Measurements from ENCODE around the gene CALM1.

CALM1 gene

DNA sequence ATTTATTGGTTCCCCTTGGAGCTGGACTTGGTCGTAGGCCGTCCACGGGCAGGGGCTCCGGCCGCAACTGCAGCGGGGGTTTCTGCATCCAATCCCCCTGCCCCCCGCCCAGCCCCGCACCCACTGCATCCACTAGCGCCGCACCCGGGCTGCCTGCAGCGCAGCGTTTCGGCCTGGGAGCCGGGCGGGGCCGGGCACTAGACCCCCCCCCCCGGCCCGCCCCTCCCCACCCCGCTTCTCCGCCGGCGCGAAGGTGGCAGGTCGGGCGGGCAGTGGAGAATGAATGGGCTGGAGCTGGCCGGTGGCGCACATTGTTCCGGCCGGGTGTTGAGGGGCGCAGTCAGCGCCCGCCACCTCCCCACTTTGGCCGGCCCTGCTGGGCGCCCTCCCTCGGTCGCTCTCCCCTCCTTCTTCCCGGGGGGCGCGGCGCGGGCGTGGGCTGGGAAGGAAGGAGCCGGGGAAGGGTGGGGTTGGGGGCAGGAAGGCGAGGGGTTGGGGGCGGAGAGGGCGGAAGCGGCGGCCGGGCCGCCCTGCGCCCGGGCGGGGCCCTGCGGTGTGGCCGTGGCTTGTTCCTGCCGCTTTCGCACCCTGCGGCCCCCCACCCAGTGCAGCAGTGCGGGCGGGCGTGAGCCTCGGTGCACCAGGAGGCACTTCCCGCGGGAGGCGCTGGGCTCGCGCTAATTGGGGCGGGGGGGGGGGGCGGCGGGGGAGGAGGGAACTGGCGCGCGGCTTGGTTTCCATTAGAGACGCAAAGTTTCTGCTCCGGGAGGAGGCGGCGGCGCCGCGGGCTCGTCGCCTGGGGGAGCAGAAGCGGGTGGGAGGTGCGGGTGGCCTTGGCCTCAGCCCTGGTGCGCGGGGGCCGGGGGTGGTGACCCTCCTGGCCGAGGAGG, 841 bp downstream of the CALM1 start:
- DNase-seq (ENCODE audit: low read depth, low spot score), result no peak
- TF ChIP-seq ZNF274 (IDR thresholded peaks at IDR 0.05; ENCODE audit: low read depth, low read length) (no peak), SUZ12 (IDR thresholded peaks at IDR 0.05; ENCODE audit: extremely low read depth, insufficient read depth, insufficient read length) (no peak), YY1 (IDR thresholded peaks at IDR 0.05; ENCODE audit: insufficient read depth, insufficient read length) (no peak)
- peaks cover 10% of the 10 kb centered on the region for H3K27me3 ChIP-seq (ENCODE audit: insufficient read depth, insufficient read length)
- H3K4me3 ChIP-seq (ENCODE audit: insufficient read length, low read depth), result peak overlapping the region; percentile 87
- peak overlapping the region; percentile 88 for H3K9ac ChIP-seq (ENCODE audit: insufficient read length, low read depth)
- H3K36me3 ChIP-seq (ENCODE audit: insufficient read depth, insufficient read length, low read length), result peaks cover 32% of the 10 kb centered on the region
- H3K4me1 ChIP-seq (ENCODE audit: insufficient read depth, insufficient read length), result no peaks in the 10 kb centered on the region
- H3K9me3 ChIP-seq (ENCODE audit: insufficient read depth, low read length), result no peaks in the 10 kb centered on the region

DNA sequence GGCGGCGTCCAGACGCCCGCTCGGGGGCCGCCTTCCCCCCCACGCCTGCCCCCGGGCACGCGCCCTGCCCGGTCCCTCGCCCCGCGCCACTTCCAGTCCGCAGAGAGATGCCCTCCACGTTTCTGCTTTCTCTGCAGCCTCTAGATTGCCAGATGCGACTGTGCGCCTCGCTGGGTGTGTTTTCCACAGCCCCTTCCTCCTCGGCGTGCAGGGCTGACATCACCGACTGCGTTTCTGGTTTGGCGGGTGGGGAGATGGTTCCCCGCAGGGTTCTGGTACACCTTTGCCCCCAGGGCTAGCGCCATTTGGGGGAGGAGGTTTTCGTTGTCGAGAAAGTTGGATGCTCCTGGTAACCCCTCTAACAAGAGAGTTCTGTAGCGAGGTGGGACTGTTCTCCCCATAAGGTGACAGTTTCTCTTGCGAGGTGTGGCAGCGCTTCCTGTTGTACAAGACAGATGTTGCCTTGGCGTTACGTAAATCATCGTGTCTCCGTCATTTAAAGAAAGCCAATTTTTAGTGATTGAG, 1.5 kb downstream of the CALM1 start:
- no peak for DNase-seq (ENCODE audit: low read depth, low spot score)
- Histone ChIP-seq H3K4me1 (ENCODE audit: insufficient read depth, insufficient read length) (no peaks in the 10 kb centered on the region), H3K9ac (ENCODE audit: insufficient read length, low read depth) (peak overlapping the region; percentile 88), H3K27me3 (ENCODE audit: insufficient read depth, insufficient read length) (peaks cover 10% of the 10 kb centered on the region), H3K4me3 (ENCODE audit: insufficient read length, low read depth) (peak overlapping the region; percentile 63), H3K36me3 (ENCODE audit: insufficient read depth, insufficient read length, low read length) (peaks cover 40% of the 10 kb centered on the region), H3K9me3 (ENCODE audit: insufficient read depth, low read length) (no peaks in the 10 kb centered on the region)
- TF ChIP-seq ZNF274 (IDR thresholded peaks at IDR 0.05; ENCODE audit: low read depth, low read length), result no peak
- no peak for TF ChIP-seq YY1 (IDR thresholded peaks at IDR 0.05; ENCODE audit: insufficient read depth, insufficient read length)
- no peak for TF ChIP-seq SUZ12 (IDR thresholded peaks at IDR 0.05; ENCODE audit: extremely low read depth, insufficient read depth, insufficient read length)

DNA sequence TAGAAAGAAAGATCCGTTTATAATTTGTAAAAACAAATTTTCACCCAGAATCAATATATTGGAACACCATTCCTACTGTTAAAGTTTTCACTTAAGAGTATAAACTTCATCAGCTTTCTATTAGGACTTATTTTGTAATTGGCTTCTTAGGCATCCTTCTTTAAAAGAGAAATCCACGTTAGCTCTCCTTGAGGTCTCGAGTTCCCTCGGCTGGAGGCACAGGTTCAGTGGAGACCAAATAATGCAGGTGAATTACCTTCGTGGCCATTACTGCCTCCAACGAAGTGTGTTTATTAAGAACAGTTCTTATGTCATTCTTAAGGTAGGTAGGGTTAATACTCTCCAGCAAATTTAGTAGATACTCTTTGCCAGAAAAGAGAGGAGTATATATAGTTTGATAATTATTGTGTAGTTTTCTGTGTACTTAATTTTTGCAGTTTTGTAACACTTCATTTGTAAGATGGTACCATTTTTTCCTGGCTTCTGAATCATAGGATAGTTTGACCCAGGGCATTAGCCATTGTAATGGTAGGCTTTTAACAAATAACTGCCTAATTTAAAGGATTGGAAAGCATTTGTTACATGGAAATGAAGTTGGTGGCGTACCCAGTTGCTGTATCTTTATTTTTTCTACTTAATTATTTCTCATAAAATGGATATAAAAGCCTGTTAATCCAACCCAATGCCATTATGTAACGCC, 2.2 kb downstream of the CALM1 start:
- TF ChIP-seq YY1 (IDR thresholded peaks at IDR 0.05; ENCODE audit: insufficient read depth, insufficient read length), result no peak
- no peak for TF ChIP-seq SUZ12 (IDR thresholded peaks at IDR 0.05; ENCODE audit: extremely low read depth, insufficient read depth, insufficient read length)
- TF ChIP-seq ZNF274 (IDR thresholded peaks at IDR 0.05; ENCODE audit: low read depth, low read length), result no peak
- Histone ChIP-seq H3K9ac (ENCODE audit: insufficient read length, low read depth) (peak overlapping the region; percentile 8), H3K27me3 (ENCODE audit: insufficient read depth, insufficient read length) (peaks cover 10% of the 10 kb centered on the region)

DNA sequence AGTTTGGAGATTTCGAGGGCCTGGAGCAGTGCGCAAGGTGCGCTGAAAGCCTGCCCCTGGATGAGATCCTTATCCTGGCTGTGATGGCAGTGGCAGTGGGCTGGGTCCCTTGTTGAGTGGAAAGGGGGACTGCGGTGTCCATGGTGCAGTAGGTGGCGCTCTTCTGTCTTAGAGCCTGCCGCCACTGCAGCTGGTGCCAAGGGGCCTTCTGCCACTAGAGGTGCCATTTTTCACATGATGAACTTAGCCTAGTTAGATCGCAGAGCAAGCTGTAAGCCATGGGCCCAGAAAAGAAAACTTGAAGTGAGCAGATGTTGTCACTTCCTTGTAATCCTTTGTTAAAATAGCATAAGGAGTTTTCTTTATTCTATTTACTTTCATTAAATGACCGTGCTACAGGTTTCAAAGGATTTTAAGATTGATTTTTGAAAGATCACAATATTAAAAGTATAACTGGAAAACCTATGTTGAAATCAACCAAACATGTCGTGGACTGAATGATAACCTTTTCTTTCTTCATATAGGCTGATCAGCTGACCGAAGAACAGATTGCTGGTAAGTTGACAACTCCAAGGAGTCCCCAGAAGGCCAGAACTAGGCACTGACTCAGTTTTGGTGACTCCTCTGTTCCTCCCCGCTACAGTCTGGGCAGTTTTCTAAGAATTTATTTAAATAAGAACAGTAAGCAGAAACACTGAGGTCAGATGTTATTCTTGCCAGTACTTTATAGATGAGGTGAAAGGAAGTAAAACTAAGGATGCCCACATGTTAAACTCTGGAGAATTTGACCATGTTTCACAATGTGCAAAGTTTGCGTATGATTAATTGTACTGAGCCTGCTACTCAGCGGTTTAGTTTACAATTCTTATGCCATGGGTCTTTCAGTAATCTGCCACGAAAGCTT, 3.0 kb downstream of the CALM1 start:
- Histone ChIP-seq H3K4me1 (ENCODE audit: insufficient read depth, insufficient read length) (no peaks in the 10 kb centered on the region), H3K27me3 (ENCODE audit: insufficient read depth, insufficient read length) (peaks cover 10% of the 10 kb centered on the region), H3K9me3 (ENCODE audit: insufficient read depth, low read length) (no peaks in the 10 kb centered on the region), H3K9ac (ENCODE audit: insufficient read length, low read depth) (no peak overlapping the region), H3K36me3 (ENCODE audit: insufficient read depth, insufficient read length, low read length) (peaks cover 54% of the 10 kb centered on the region), H3K4me3 (ENCODE audit: insufficient read length, low read depth) (no peak overlapping the region)
- DNase-seq (ENCODE audit: low read depth, low spot score), result no peak
- TF ChIP-seq ZNF274 (IDR thresholded peaks at IDR 0.05; ENCODE audit: low read depth, low read length), result no peak
- no peak for TF ChIP-seq SUZ12 (IDR thresholded peaks at IDR 0.05; ENCODE audit: extremely low read depth, insufficient read depth, insufficient read length)
- TF ChIP-seq YY1 (IDR thresholded peaks at IDR 0.05; ENCODE audit: insufficient read depth, insufficient read length), result no peak

More for the DNA sequence above, 2.2 kb downstream of the CALM1 start:
- Histone ChIP-seq H3K4me1 (ENCODE audit: insufficient read depth, insufficient read length) (no peaks in the 10 kb centered on the region), H3K4me3 (ENCODE audit: insufficient read length, low read depth) (peak overlapping the region; percentile 63), H3K9me3 (ENCODE audit: insufficient read depth, low read length) (no peaks in the 10 kb centered on the region), H3K36me3 (ENCODE audit: insufficient read depth, insufficient read length, low read length) (peaks cover 46% of the 10 kb centered on the region)
- DNase-seq (ENCODE audit: low read depth, low spot score), result no peak

DNA sequence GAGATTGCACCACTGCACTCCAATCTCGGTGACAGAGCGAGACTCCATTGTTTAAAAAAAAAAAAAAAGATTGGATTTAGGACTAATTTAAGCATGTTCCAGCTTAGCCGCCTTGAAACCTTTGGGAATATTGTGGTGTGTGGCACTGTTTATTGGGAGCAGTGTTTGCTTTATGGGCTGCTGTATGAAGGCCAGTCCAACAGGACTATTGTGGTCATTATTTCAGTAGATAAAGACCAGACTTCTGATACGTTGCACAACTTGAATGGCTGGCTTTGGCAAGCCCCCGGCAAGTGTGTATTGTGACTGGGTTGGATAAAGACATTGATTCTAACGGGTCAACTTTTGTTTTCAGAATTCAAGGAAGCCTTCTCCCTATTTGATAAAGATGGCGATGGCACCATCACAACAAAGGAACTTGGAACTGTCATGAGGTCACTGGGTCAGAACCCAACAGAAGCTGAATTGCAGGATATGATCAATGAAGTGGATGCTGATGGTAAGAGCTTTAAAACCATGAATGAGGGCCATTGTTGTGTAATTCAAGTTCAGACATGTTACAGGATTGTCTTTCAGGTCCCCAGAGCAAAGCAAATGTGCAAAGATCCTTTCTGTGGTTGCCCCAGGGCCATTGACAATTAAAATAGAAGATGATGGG, 4.2 kb downstream of the CALM1 start:
- Histone ChIP-seq H3K4me1 (ENCODE audit: insufficient read depth, insufficient read length) (no peaks in the 10 kb centered on the region), H3K9ac (ENCODE audit: insufficient read length, low read depth) (no peak overlapping the region), H3K36me3 (ENCODE audit: insufficient read depth, insufficient read length, low read length) (peaks cover 66% of the 10 kb centered on the region), H3K27me3 (ENCODE audit: insufficient read depth, insufficient read length) (peaks cover 5% of the 10 kb centered on the region), H3K9me3 (ENCODE audit: insufficient read depth, low read length) (no peaks in the 10 kb centered on the region), H3K4me3 (ENCODE audit: insufficient read length, low read depth) (no peak overlapping the region)
- DNase-seq (ENCODE audit: low read depth, low spot score), result no peak
- TF ChIP-seq ZNF274 (IDR thresholded peaks at IDR 0.05; ENCODE audit: low read depth, low read length) (no peak), SUZ12 (IDR thresholded peaks at IDR 0.05; ENCODE audit: extremely low read depth, insufficient read depth, insufficient read length) (no peak), YY1 (IDR thresholded peaks at IDR 0.05; ENCODE audit: insufficient read depth, insufficient read length) (no peak)

DNA sequence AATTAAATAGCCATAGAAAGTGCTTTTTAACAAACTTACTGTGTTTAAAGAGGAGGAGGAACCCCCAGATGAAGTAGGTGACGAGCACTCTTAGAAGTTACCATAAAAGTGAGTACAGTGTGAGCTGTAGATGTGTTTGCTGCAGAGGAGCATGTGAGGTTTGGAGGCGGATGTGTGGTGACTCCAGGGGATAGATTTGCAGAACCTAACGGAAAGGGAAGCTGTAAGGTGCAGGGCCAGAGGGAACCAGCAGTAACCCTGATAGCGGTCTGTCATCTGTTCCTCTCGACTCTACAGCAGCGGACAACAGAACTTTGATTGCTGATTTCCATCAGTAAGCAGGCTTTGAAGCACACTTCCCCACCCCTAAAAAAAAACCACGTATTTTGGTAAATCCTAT, 5.2 kb downstream of the CALM1 start:
- Histone ChIP-seq H3K27me3 (ENCODE audit: insufficient read depth, insufficient read length) (no peaks in the 10 kb centered on the region), H3K9me3 (ENCODE audit: insufficient read depth, low read length) (no peaks in the 10 kb centered on the region), H3K4me1 (ENCODE audit: insufficient read depth, insufficient read length) (peaks cover 3% of the 10 kb centered on the region), H3K4me3 (ENCODE audit: insufficient read length, low read depth) (no peak overlapping the region), H3K36me3 (ENCODE audit: insufficient read depth, insufficient read length, low read length) (peaks cover 76% of the 10 kb centered on the region), H3K9ac (ENCODE audit: insufficient read length, low read depth) (no peak overlapping the region)
- TF ChIP-seq SUZ12 (IDR thresholded peaks at IDR 0.05; ENCODE audit: extremely low read depth, insufficient read depth, insufficient read length) (no peak), ZNF274 (IDR thresholded peaks at IDR 0.05; ENCODE audit: low read depth, low read length) (no peak), YY1 (IDR thresholded peaks at IDR 0.05; ENCODE audit: insufficient read depth, insufficient read length) (no peak)
- DNase-seq (ENCODE audit: low read depth, low spot score), result no peak

All from NT2/D1 (cell line).